Measurements from ENCODE around the gene NTHL1. TPM values are rescaled to one million over a fixed set of nuclear protein-coding genes. Genes with fewer than 3 reads are reported as not detected.

The NTHL1 gene
- polyA plus RNA-seq, 3 donors, result 9.2 to 22.4 (median 9.6) TPM

GRCh38 chr16:2086812-2087747 lies 39.4 kb upstream of the NTHL1 start:
- no peaks in the 10 kb centered on the region for H4K20me1 ChIP-seq (ENCODE audit: insufficient read depth, low read length)
- DNase-seq, result no peak
- H3K4me1 Mint-ChIP-seq, result no peaks in the 10 kb centered on the region
- peaks cover 0 to 2% (median 0%) of the 10 kb centered on the region in 7 donors for H3K9me3 Mint-ChIP-seq
- no peak overlapping the region for H2AFZ ChIP-seq (ENCODE audit: insufficient read depth, low read depth, low read length, poor library complexity, severe bottlenecking)
- H3K9ac ChIP-seq (ENCODE audit: insufficient read depth, low read length, poor library complexity, severe bottlenecking), result no peak overlapping the region
- H3K9me3 ChIP-seq (replicated peaks in 1 of 2; ENCODE audit: control insufficient read depth in 1 of 2, insufficient read depth in 1 of 2, low read length in 2 of 2), result no peaks in the 10 kb centered on the region
- H3K4me3 ChIP-seq (replicated peaks in 1 of 3; ENCODE audit: low read depth in 2 of 3, low read length in 3 of 3), result no peak overlapping the region
- no peak overlapping the region for H3K27ac ChIP-seq (ENCODE audit: low read depth in 1 of 2, low read length in 2 of 2)
- H3K4me2 ChIP-seq (replicated peaks; ENCODE audit: extremely low read depth, low read length, poor library complexity, severe bottlenecking), result no peak overlapping the region
- WGBS (ENCODE audit: insufficient coverage), result 93% methylated on average over 26 of the region's 30 CpGs
- intact Hi-C loops (cut with micrococcal nuclease), result no loop called here
- no peaks in the 10 kb centered on the region for H3K4me1 ChIP-seq (ENCODE audit: control insufficient read depth in 1 of 2, insufficient read depth in 2 of 2, low read length in 2 of 2)
- peaks cover 67 to 76% of the 10 kb centered on the region in 2 donors for H3K36me3 ChIP-seq (replicated peaks in 1 of 2; ENCODE audit: control insufficient read depth in 1 of 2, insufficient read depth in 2 of 2, low read length in 2 of 2)
- peaks cover 38 to 74% of the 10 kb centered on the region in 2 donors for H3K36me3 Mint-ChIP-seq
- TF ChIP-seq CTCF (IDR thresholded peaks at IDR 0.05), result no peak
- H3K27me3 ChIP-seq (ENCODE audit: control insufficient read depth in 2 of 2, insufficient read depth in 2 of 2, low read length in 2 of 2), result no peaks in the 10 kb centered on the region
- no peaks in the 10 kb centered on the region for H3K79me2 ChIP-seq (ENCODE audit: insufficient read depth, low read length)
- peaks cover 0 to 2% (median 0%) of the 10 kb centered on the region in 3 donors for H3K27me3 Mint-ChIP-seq (ENCODE audit: low read depth in 3 of 3)
- no peak overlapping the region for H3K4me3 Mint-ChIP-seq
- no peak overlapping the region for H3K27ac Mint-ChIP-seq

- H3K4me3 Mint-ChIP-seq, result no peak overlapping the region
- no peak overlapping the region for H3K4me3 ChIP-seq (replicated peaks in 1 of 3; ENCODE audit: low read depth in 2 of 3, low read length in 3 of 3)
- no peaks in the 10 kb centered on the region for H4K20me1 ChIP-seq (ENCODE audit: insufficient read depth, low read length)
- no peak for DNase-seq
- no peaks in the 10 kb centered on the region for H3K4me1 Mint-ChIP-seq
- peaks cover 0 to 2% (median 0%) of the 10 kb centered on the region in 3 donors for H3K27me3 Mint-ChIP-seq (ENCODE audit: low read depth in 3 of 3)
- H3K36me3 Mint-ChIP-seq, result peaks cover 35 to 76% of the 10 kb centered on the region in 2 donors
- no peak overlapping the region for H3K4me2 ChIP-seq (replicated peaks; ENCODE audit: extremely low read depth, low read length, poor library complexity, severe bottlenecking)
- peaks cover 76 to 84% of the 10 kb centered on the region in 2 donors for H3K36me3 ChIP-seq (replicated peaks in 1 of 2; ENCODE audit: control insufficient read depth in 1 of 2, insufficient read depth in 2 of 2, low read length in 2 of 2)
- no peak for TF ChIP-seq CTCF (IDR thresholded peaks at IDR 0.05)
- WGBS (ENCODE audit: insufficient coverage), result 97% methylated on average over 24 of the region's 27 CpGs
- no peak overlapping the region for H3K27ac Mint-ChIP-seq
- H3K27me3 ChIP-seq (ENCODE audit: control insufficient read depth in 2 of 2, insufficient read depth in 2 of 2, low read length in 2 of 2), result no peaks in the 10 kb centered on the region
- no peak overlapping the region for H3K27ac ChIP-seq (ENCODE audit: low read depth in 1 of 2, low read length in 2 of 2)
- intact Hi-C loops (cut with micrococcal nuclease), result no loop called here
- H3K9me3 Mint-ChIP-seq, result peaks cover 0 to 2% (median 0%) of the 10 kb centered on the region in 7 donors
- H3K4me1 ChIP-seq (ENCODE audit: control insufficient read depth in 1 of 2, insufficient read depth in 2 of 2, low read length in 2 of 2), result no peaks in the 10 kb centered on the region
- no peaks in the 10 kb centered on the region for H3K79me2 ChIP-seq (ENCODE audit: insufficient read depth, low read length)
- no peaks in the 10 kb centered on the region for H3K9me3 ChIP-seq (replicated peaks in 1 of 2; ENCODE audit: control insufficient read depth in 1 of 2, insufficient read depth in 1 of 2, low read length in 2 of 2)
- H3K9ac ChIP-seq (ENCODE audit: insufficient read depth, low read length, poor library complexity, severe bottlenecking), result no peak overlapping the region
- no peak overlapping the region for H2AFZ ChIP-seq (ENCODE audit: insufficient read depth, low read depth, low read length, poor library complexity, severe bottlenecking)
Observed at GRCh38 chr16:2086106-2086742, 38.6 kb upstream of the NTHL1 start.
